GM12878 (cell line): ENCODE results near the gene RGS6.

ENCODE experiments used
- ASH2L ChIP-seq: fragments of 300-600, 200-600 bp; sonication (generic); IDR thresholded peaks from 2 replicates; pipeline ENCODE4 v1.6.1; 2017; ENCODE audit warnings: low read depth, mild to moderate bottlenecking, borderline replicate concordance
- CEBPB ChIP-seq, 2 experiments: fragments of 150-350 bp in 1 of 2; IDR thresholded peaks; 2 replicates each; pipeline ENCODE4 v1.6.1; 2012 to 2014; ENCODE audit warnings: low read depth in 2 of 2, low read length in 2 of 2, borderline replicate concordance in 1 of 2, inconsistent platforms in 1 of 2
- ESRRA ChIP-seq: IDR thresholded peaks from 2 replicates; pipeline ENCODE4 v1.6.1; 2012; ENCODE audit warnings: mild to moderate bottlenecking, low read length, improper control_type of control experiment
- EZH2 ChIP-seq: IDR thresholded peaks from 2 replicates; pipeline ENCODE4 v1.6.1; 2012; ENCODE audit warnings: low read depth, mild to moderate bottlenecking, control low read depth, inconsistent platforms, low read length, borderline replicate concordance; ENCODE audit not compliant: control insufficient read depth
- MEF2A ChIP-seq: IDR thresholded peaks from 2 replicates; pipeline ENCODE4 v1.6.1; 2011; ENCODE audit warnings: low read depth, mild to moderate bottlenecking, low read length, moderate library complexity; ENCODE audit not compliant: insufficient read depth
- NRF1 ChIP-seq: conservative IDR thresholded peaks from 2 replicates; pipeline ENCODE4 v1.6.1; 2011; ENCODE audit warnings: mild to moderate bottlenecking, low read depth, low read length, improper control_type of control experiment
- POLR2A ChIP-seq: IDR thresholded peaks from 2 replicates; pipeline ENCODE4 v1.6.1; 2011; ENCODE audit warnings: low read depth, mild to moderate bottlenecking, low read length
- TCF12 ChIP-seq: IDR thresholded peaks from 2 replicates; pipeline ENCODE4 v1.6.1; 2011; ENCODE audit warnings: low read depth, mild to moderate bottlenecking, low read length
- ZNF384 ChIP-seq: IDR thresholded peaks from 2 replicates; pipeline ENCODE4 v1.6.1; 2012; ENCODE audit warnings: low read depth, mild to moderate bottlenecking, low read length, improper control_type of control experiment, borderline replicate concordance
- TF ChIP-seq, protein P1 (sequence below), 3 experiments: IDR thresholded peaks in 2 of 3; conservative IDR thresholded peaks in 1 of 3; 2 replicates each; pipeline ENCODE4 v1.5.1; 2011; ENCODE audit warnings: low read depth in 3 of 3, low read length in 3 of 3, mild to moderate bottlenecking in 3 of 3, control low read depth in 2 of 3, moderate library complexity in 2 of 3, inconsistent platforms in 1 of 3, mixed read lengths in 1 of 3; ENCODE audit not compliant: control insufficient read depth in 2 of 3, insufficient read depth in 1 of 3; ENCODE audit errors: extremely low read depth in 1 of 3
- TF ChIP-seq, protein P2 (sequence below): IDR thresholded peaks from 2 replicates; pipeline ENCODE4 v1.6.1; 2012; ENCODE audit warnings: low read depth, low read length, improper control_type of control experiment
- TF ChIP-seq, protein P3 (sequence below): IDR thresholded peaks from 2 replicates; pipeline ENCODE4 v1.6.1; 2011; ENCODE audit warnings: borderline replicate concordance, low read depth, mild to moderate bottlenecking, moderate library complexity, low read length; ENCODE audit not compliant: insufficient read depth, poor library complexity, severe bottlenecking

DNA sequence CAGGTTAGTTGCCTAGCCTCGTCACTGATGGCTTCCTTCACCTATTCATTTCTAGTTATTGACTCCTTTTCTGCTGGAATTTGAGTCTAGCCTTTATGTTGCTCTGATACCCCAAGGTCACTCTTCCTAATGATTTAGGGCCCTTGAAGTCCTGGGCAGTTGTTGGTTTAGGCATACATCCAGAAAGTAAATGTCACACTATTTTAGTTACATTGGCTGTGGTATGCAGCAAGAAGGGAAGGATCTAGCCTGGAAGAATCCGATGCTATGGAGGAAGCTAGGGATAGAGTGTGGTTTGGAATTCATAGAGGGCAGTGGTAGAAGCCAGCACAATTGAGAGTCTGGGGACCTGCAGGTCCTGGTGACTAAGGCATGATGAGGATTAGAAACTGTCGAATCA is 38.0 kb downstream of the RGS6 start:
- TF ChIP-seq, protein P1, sequence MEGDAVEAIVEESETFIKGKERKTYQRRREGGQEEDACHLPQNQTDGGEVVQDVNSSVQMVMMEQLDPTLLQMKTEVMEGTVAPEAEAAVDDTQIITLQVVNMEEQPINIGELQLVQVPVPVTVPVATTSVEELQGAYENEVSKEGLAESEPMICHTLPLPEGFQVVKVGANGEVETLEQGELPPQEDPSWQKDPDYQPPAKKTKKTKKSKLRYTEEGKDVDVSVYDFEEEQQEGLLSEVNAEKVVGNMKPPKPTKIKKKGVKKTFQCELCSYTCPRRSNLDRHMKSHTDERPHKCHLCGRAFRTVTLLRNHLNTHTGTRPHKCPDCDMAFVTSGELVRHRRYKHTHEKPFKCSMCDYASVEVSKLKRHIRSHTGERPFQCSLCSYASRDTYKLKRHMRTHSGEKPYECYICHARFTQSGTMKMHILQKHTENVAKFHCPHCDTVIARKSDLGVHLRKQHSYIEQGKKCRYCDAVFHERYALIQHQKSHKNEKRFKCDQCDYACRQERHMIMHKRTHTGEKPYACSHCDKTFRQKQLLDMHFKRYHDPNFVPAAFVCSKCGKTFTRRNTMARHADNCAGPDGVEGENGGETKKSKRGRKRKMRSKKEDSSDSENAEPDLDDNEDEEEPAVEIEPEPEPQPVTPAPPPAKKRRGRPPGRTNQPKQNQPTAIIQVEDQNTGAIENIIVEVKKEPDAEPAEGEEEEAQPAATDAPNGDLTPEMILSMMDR (IDR thresholded peaks at IDR 0.05 in 2 of 3, conservative IDR thresholded peaks at IDR 0.05 in 1 of 3; ENCODE audit: control insufficient read depth in 2 of 3, extremely low read depth in 1 of 3, insufficient read depth in 1 of 3, low read depth in 3 of 3, low read length in 3 of 3) = no peak
- TF ChIP-seq, protein P2, sequence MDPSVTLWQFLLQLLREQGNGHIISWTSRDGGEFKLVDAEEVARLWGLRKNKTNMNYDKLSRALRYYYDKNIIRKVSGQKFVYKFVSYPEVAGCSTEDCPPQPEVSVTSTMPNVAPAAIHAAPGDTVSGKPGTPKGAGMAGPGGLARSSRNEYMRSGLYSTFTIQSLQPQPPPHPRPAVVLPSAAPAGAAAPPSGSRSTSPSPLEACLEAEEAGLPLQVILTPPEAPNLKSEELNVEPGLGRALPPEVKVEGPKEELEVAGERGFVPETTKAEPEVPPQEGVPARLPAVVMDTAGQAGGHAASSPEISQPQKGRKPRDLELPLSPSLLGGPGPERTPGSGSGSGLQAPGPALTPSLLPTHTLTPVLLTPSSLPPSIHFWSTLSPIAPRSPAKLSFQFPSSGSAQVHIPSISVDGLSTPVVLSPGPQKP = no peak
- no peak for TF ChIP-seq MEF2A
- TF ChIP-seq NRF1 = no peak
- TF ChIP-seq ZNF384 = no peak
- TF ChIP-seq CEBPB (IDR thresholded peaks at IDR 0.05; ENCODE audit: borderline replicate concordance in 1 of 2, low read depth in 2 of 2, low read length in 2 of 2) = no peak
- no peak for TF ChIP-seq POLR2A
- TF ChIP-seq TCF12 = no peak
- TF ChIP-seq ASH2L = no peak
- TF ChIP-seq, protein P3, sequence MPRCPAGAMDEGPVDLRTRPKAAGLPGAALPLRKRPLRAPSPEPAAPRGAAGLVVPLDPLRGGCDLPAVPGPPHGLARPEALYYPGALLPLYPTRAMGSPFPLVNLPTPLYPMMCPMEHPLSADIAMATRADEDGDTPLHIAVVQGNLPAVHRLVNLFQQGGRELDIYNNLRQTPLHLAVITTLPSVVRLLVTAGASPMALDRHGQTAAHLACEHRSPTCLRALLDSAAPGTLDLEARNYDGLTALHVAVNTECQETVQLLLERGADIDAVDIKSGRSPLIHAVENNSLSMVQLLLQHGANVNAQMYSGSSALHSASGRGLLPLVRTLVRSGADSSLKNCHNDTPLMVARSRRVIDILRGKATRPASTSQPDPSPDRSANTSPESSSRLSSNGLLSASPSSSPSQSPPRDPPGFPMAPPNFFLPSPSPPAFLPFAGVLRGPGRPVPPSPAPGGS = no peak
- no peak for TF ChIP-seq EZH2
- no peak for TF ChIP-seq ESRRA
